Measurements from ENCODE around the gene G6PC2. TPM values are rescaled to one million over a fixed set of nuclear protein-coding genes. Genes with fewer than 3 reads are reported as not detected.
"Not testable (repeated sequence)": the region's sequence is repeated elsewhere in the genome, so short reads cannot be mapped to it uniquely, and the experiment has no call there.

G6PC2 gene
- polyA plus RNA-seq (2013, experiment 1 of 2; ENCODE audit: insufficient read length): not detected
- not detected for polyA plus RNA-seq (2013, experiment 2 of 2; ENCODE audit: insufficient read length)

- no peak for DNase-seq
Measured at GRCh38 chr2:168901003-168901402, at the start of gene G6PC2. Gene G6PC2, plus strand, starts transcription at chr2:168901291. Its CDS starts 41 bp downstream, at chr2:168901332.

- peak; percentile 72 for DNase-seq
Measured at GRCh38 chr2:168851674-168852320, 49.3 kb upstream of the G6PC2 start.

- no peak for DNase-seq
Measured at GRCh38 chr2:168852481-168852880, 48.6 kb upstream of the G6PC2 start.

GRCh38 chr2:168853471-168853870 is 47.6 kb upstream of the G6PC2 start:
- no peak for DNase-seq

- DNase-seq: no peak
Measured at GRCh38 chr2:168854651-168855050, 46.4 kb upstream of the G6PC2 start.

- no peak for DNase-seq
Measured at GRCh38 chr2:168855601-168856000, 45.5 kb upstream of the G6PC2 start.

- no peak for DNase-seq
Measured at GRCh38 chr2:168858146-168858545, 42.9 kb upstream of the G6PC2 start.

- not testable (repeated sequence) for DNase-seq
Measured at GRCh38 chr2:168867164-168867563, 33.9 kb upstream of the G6PC2 start.

GRCh38 chr2:168870369-168870768 is 30.7 kb upstream of the G6PC2 start:
- DNase-seq: not testable (repeated sequence)

GRCh38 chr2:168870824-168871223 is 30.3 kb upstream of the G6PC2 start:
- not testable (repeated sequence) for DNase-seq

- no peak for DNase-seq
Measured at GRCh38 chr2:168874368-168875054, 26.6 kb upstream of the G6PC2 start.

- DNase-seq: not testable (repeated sequence)
Measured at GRCh38 chr2:168882163-168882562, 18.9 kb upstream of the G6PC2 start.

GRCh38 chr2:168884975-168885374 is 16.1 kb upstream of the G6PC2 start:
- peak; percentile 20 for DNase-seq

GRCh38 chr2:168889635-168890005 is 11.5 kb upstream of the G6PC2 start:
- DNase-seq: no peak

- peak; percentile 90 for DNase-seq
Measured at GRCh38 chr2:168890006-168890782, 10.9 kb upstream of the G6PC2 start, which contains the start of gene SPC25. Gene SPC25, minus strand, starts transcription at chr2:168890430. Its CDS starts 911 bp downstream, at chr2:168889519.

GRCh38 chr2:168892327-168892726 is 8.8 kb upstream of the G6PC2 start:
- DNase-seq: no peak

- no peak for DNase-seq
Measured at GRCh38 chr2:168894101-168894500, 7.0 kb upstream of the G6PC2 start.

GRCh38 chr2:168894720-168895119 is 6.4 kb upstream of the G6PC2 start:
- DNase-seq: no peak

GRCh38 chr2:168895771-168896170 is 5.3 kb upstream of the G6PC2 start:
- DNase-seq: peak; percentile 20

GRCh38 chr2:168896783-168897182 is 4.3 kb upstream of the G6PC2 start:
- DNase-seq: no peak

- no peak for DNase-seq
Measured at GRCh38 chr2:168897449-168897848, 3.6 kb upstream of the G6PC2 start.

GRCh38 chr2:168903888-168904287 is 2.8 kb downstream of the G6PC2 start:
- DNase-seq: no peak

- no peak for DNase-seq
Measured at GRCh38 chr2:168904358-168904757, 3.3 kb downstream of the G6PC2 start.
